IMR-90 (cell line): ENCODE results near the gene PPM1F. TPM values are rescaled to one million over a fixed set of nuclear protein-coding genes. Genes with fewer than 3 reads are reported as not detected.

Experiments used
- ATAC-seq: fragments of 200-7000 bp; cut with Tn5 transposase; 2 replicates; pipeline ENCODE4 v1.9.1; 2020; ENCODE audit warnings: low read depth, mild to moderate bottlenecking, moderate library complexity
- BruUV-seq: library from RNA; stranded (reverse); fragments of 400-500 nt; replicated peaks from 2 replicates; lab custom pipeline; 2021; lab: Mats Ljungman, UMichigan
- CTCF ChIA-PET: fragments of 300-600 bp; formaldehyde crosslinking; extraction: SDS; loops from one replicate; lab custom pipeline; 2021; ENCODE audit warnings: antibody characterized with exemption; lab: Yijun Ruan, JAX
- POLR2A ChIA-PET: fragments of 300-600 bp; sonication (Branson Sonifier 250); formaldehyde crosslinking; loops from one replicate; lab custom pipeline; 2022; ENCODE audit warnings: antibody characterized with exemption; ENCODE audit not compliant: unreplicated experiment; lab: Charles Lee
- DNase-seq: peaks from one replicate; pipeline ENCODE4 v3.0.0; 2013
- H2AFZ ChIP-seq: replicated peaks from 2 replicates; pipeline ENCODE3; 2013; ENCODE audit warnings: low read length, mild to moderate bottlenecking; ENCODE audit not compliant: poor library complexity
- H2AK5ac ChIP-seq: 2 replicates; pipeline ENCODE4 v1.6.1; 2013; ENCODE audit warnings: low read depth, low read length, inconsistent platforms
- H2AK9ac ChIP-seq: replicated peaks from 2 replicates; pipeline ENCODE3; 2013; ENCODE audit warnings: mild to moderate bottlenecking, low read depth, low read length, moderate library complexity; ENCODE audit not compliant: poor library complexity
- H2BK120ac ChIP-seq: 2 replicates; pipeline ENCODE4 v1.6.1; 2013; ENCODE audit warnings: low read depth, low read length, inconsistent platforms
- H2BK15ac ChIP-seq: 3 replicates; pipeline ENCODE4 v1.6.1; 2013; ENCODE audit warnings: low read depth, low read length, inconsistent platforms
- H2BK20ac ChIP-seq: 2 replicates; pipeline ENCODE4 v1.6.1; 2013; ENCODE audit warnings: low read depth, mild to moderate bottlenecking, inconsistent platforms, low read length, moderate library complexity
- H2BK5ac ChIP-seq: 2 replicates; pipeline ENCODE4 v1.6.1; 2013; ENCODE audit warnings: mild to moderate bottlenecking, low read depth, low read length, inconsistent platforms; ENCODE audit not compliant: poor library complexity, severe bottlenecking
- H3K14ac ChIP-seq: replicated peaks from 2 replicates; pipeline ENCODE4 v1.6.1; 2013; ENCODE audit warnings: low read depth, low read length, inconsistent platforms
- H3K18ac ChIP-seq: 2 replicates; pipeline ENCODE4 v1.6.1; 2013; ENCODE audit warnings: low read depth, low read length, control low read depth
- H3K23ac ChIP-seq: 2 replicates; pipeline ENCODE4 v1.6.1; 2013; ENCODE audit warnings: low read depth, low read length, inconsistent platforms
- H3K27ac ChIP-seq: 2 replicates; pipeline ENCODE4 v1.5.1; 2013; ENCODE audit warnings: mild to moderate bottlenecking, control low read depth, low read length; ENCODE audit not compliant: insufficient read depth
- H3K27me3 ChIP-seq: 2 replicates; pipeline ENCODE4 v1.6.1; 2013; ENCODE audit warnings: low read length; ENCODE audit not compliant: control insufficient read depth, insufficient read depth
- H3K36me3 ChIP-seq: 2 replicates; pipeline ENCODE4 v1.6.1; 2013; ENCODE audit warnings: low read length, mixed read lengths; ENCODE audit not compliant: control insufficient read depth, insufficient read depth
- H3K4ac ChIP-seq: 2 replicates; pipeline ENCODE4 v1.6.1; 2013; ENCODE audit warnings: low read depth, low read length, inconsistent platforms
- H3K4me1 ChIP-seq: 2 replicates; pipeline ENCODE4 v1.6.1; 2013; ENCODE audit warnings: low read length, mixed read lengths; ENCODE audit not compliant: control insufficient read depth, insufficient read depth
- H3K4me2 ChIP-seq: 2 replicates; pipeline ENCODE4 v1.6.1; 2013; ENCODE audit warnings: low read depth, mild to moderate bottlenecking, control low read depth, low read length, moderate library complexity
- H3K4me3 ChIP-seq: 2 replicates; pipeline ENCODE4 v1.5.1; 2013; ENCODE audit warnings: low read depth, mild to moderate bottlenecking, control low read depth, low read length, moderate library complexity; ENCODE audit not compliant: insufficient read depth
- H3K56ac ChIP-seq: 2 replicates; pipeline ENCODE4 v1.6.1; 2013; ENCODE audit warnings: low read length, inconsistent platforms; ENCODE audit not compliant: insufficient read depth; ENCODE audit errors: extremely low read depth
- H3K79me1 ChIP-seq, 2 experiments: 2 replicates each; pipeline ENCODE4 v1.6.1; 2013; ENCODE audit warnings: low read length in 2 of 2, inconsistent platforms in 1 of 2, low read depth in 1 of 2
- H3K9ac ChIP-seq: 2 replicates; pipeline ENCODE4 v1.6.1; 2013; ENCODE audit warnings: low read depth, low read length, control low read depth
- H3K9me1 ChIP-seq: 2 replicates; pipeline ENCODE4 v1.6.1; 2013; ENCODE audit warnings: low read length, inconsistent platforms; ENCODE audit not compliant: insufficient read depth
- H3K9me3 ChIP-seq: 2 replicates; pipeline ENCODE4 v1.6.1; 2013; ENCODE audit warnings: low read length; ENCODE audit not compliant: control insufficient read depth, insufficient read depth
- H4K20me1 ChIP-seq: 2 replicates; pipeline ENCODE4 v1.6.1; 2013; ENCODE audit warnings: low read length, inconsistent platforms; ENCODE audit not compliant: insufficient read depth
- H4K5ac ChIP-seq: 2 replicates; pipeline ENCODE4 v1.6.1; 2013; ENCODE audit warnings: mild to moderate bottlenecking, low read depth, low read length, control low read depth
- H4K8ac ChIP-seq, 2 experiments: 2 replicates each; pipeline ENCODE4 v1.6.1; 2013; ENCODE audit warnings: low read depth in 2 of 2, low read length in 2 of 2, control low read depth in 1 of 2, inconsistent platforms in 1 of 2
- H4K91ac ChIP-seq: 2 replicates; pipeline ENCODE4 v1.6.1; 2013; ENCODE audit warnings: low read depth, low read length, inconsistent platforms; ENCODE audit not compliant: insufficient read depth
- BHLHE40 ChIP-seq: fragments of 150-350 bp; IDR thresholded peaks from 2 replicates; pipeline ENCODE4 v1.6.1; 2016; ENCODE audit warnings: mild to moderate bottlenecking, low read depth, low read length
- CEBPB ChIP-seq: IDR thresholded peaks from 2 replicates; pipeline ENCODE4 v1.6.1; 2012; ENCODE audit warnings: low read depth, low read length, improper control_type of control experiment
- CHD1 ChIP-seq: IDR thresholded peaks from 2 replicates; pipeline ENCODE4 v1.6.1; 2012; ENCODE audit warnings: low read depth, low read length, improper control_type of control experiment
- CTCF ChIP-seq: conservative IDR thresholded peaks from 2 replicates; pipeline ENCODE4 v1.5.1; 2012; ENCODE audit warnings: mild to moderate bottlenecking, low read depth, low read length, improper control_type of control experiment
- FOS ChIP-seq: fragments of 150-350 bp; IDR thresholded peaks from 2 replicates; pipeline ENCODE4 v1.6.1; 2016; ENCODE audit warnings: low read depth, low read length
- MAZ ChIP-seq: IDR thresholded peaks from 2 replicates; pipeline ENCODE4 v1.6.1; 2012; ENCODE audit warnings: low read depth, mild to moderate bottlenecking, low read length, improper control_type of control experiment, moderate library complexity, borderline replicate concordance
- POLR2A ChIP-seq: IDR thresholded peaks from 2 replicates; pipeline ENCODE4 v1.6.1; 2012; ENCODE audit warnings: mild to moderate bottlenecking, low read depth, low read length
- RCOR1 ChIP-seq: IDR thresholded peaks from 2 replicates; pipeline ENCODE4 v1.6.1; 2012; ENCODE audit warnings: mild to moderate bottlenecking, low read length, improper control_type of control experiment; ENCODE audit not compliant: insufficient replicate concordance
- SMC3 ChIP-seq: fragments of 150-350 bp; IDR thresholded peaks from 2 replicates; pipeline ENCODE4 v1.6.1; 2016; ENCODE audit warnings: low read depth, mild to moderate bottlenecking, antibody characterized with exemption, low read length, moderate library complexity
- USF2 ChIP-seq: fragments of 150-350 bp; IDR thresholded peaks from 2 replicates; pipeline ENCODE4 v1.6.1; 2017; ENCODE audit warnings: mild to moderate bottlenecking, antibody characterized with exemption, low read length, low read depth
- WGBS, 2 experiments: methylation state at CpG; one replicate each; pipeline versions ENCODE4 v1.1.5 to v1.1.7; 2013; ENCODE audit warnings: missing lambda C conversion rate in 2 of 2; ENCODE audit not compliant: insufficient read length in 1 of 2; ENCODE audit errors: extremely low coverage in 2 of 2; 5-methylcytosine and 5-hydroxymethylcytosine counted together
- dilution Hi-C: fragments of 300-500 bp; cut with HindIII; formaldehyde crosslinking; loops from one replicate; pipeline ENCODE4 v1.14.3; 2018; ENCODE audit warnings: low sequenced_read_pairs; ENCODE audit not compliant: unreplicated experiment
- in situ Hi-C: fragments of 300-500 bp; cut with MboI; formaldehyde crosslinking; loops from 3 replicates; pipeline ENCODE4 v1.14.3; 2019; ENCODE audit warnings: low sequenced_read_pairs, inconsistent platforms, mixed read lengths
- intact Hi-C: fragments of 100-400 bp; cut with micrococcal nuclease; formaldehyde crosslinking; loops from 2 replicates; pipeline ENCODE4 v1.10.0; 2022
- polyA plus RNA-seq, 3 experiments: library from polyadenylated mRNA; depleted of rRNA; stranded (reverse); fragments of >200 nt; gene quantifications; 2 replicates each; pipeline ENCODE4 v1.2.3, GENCODE V29; 2012; ENCODE audit warnings: low replicate concordance in 1 of 3
- total RNA-seq: library from RNA; depleted of rRNA; stranded (reverse); fragments of >200 nt; gene quantifications from 2 replicates; pipeline ENCODE4 v1.2.3, GENCODE V29; 2012

The PPM1F gene
- total and polyA plus RNA-seq, 2 of the 4 experiments (the other 2 are of a cell fraction), result 20.8 to 30.3 TPM

- Histone ChIP-seq H3K56ac (no peak overlapping the region), H3K9me1 (no peaks in the 10 kb centered on the region), H2AK5ac (no peak overlapping the region), H3K4me1 (no peaks in the 10 kb centered on the region), H3K9ac (no peak overlapping the region), H3K4me3 (no peak overlapping the region), H2BK120ac (no peak overlapping the region), H2BK15ac (no peak overlapping the region), H3K4me2 (no peak overlapping the region), H4K91ac (no peak overlapping the region), H3K36me3 (no peaks in the 10 kb centered on the region), H3K9me3 (no peaks in the 10 kb centered on the region), H3K79me1 (no peaks in the 10 kb centered on the region), H4K8ac (no peak overlapping the region), H2AK9ac (no peak overlapping the region), H2BK20ac (no peak overlapping the region), H3K27ac (no peak overlapping the region), H3K27me3 (no peaks in the 10 kb centered on the region), H3K18ac (no peak overlapping the region), H3K4ac (no peak overlapping the region), H2AFZ (no peak overlapping the region), H2BK5ac (no peak overlapping the region), H3K14ac (no peak overlapping the region), H4K20me1 (no peaks in the 10 kb centered on the region), H3K23ac (no peak overlapping the region), H4K5ac (no peak overlapping the region)
- TF ChIP-seq FOS (no peak), CHD1 (no peak), BHLHE40 (no peak), RCOR1 (no peak), SMC3 (no peak), CTCF (no peak), CEBPB (no peak), MAZ (no peak), USF2 (no peak), POLR2A (no peak)
- 93% methylated on average over 5 of the region's 8 CpGs; no CpG with 5 or more reads in 1 of the 2 experiments for WGBS, 2 experiments
- ChIA-PET CTCF (no interaction called here), POLR2A (no interaction called here)
- in situ Hi-C loops (no loop called here), intact Hi-C loops (no loop called here), dilution Hi-C loops (no loop called here)
- no TSS peak for BruUV-seq
- ATAC-seq (no peak), DNase-seq (no peak)
Measured at GRCh38 chr22:21894799-21895198, 57.8 kb downstream of the PPM1F start.
